Smooth muscle cell (in vitro differentiated cells): ENCODE results near the gene GIPC3. TPM values are rescaled to one million over a fixed set of nuclear protein-coding genes. Genes with fewer than 3 reads are reported as not detected.

ENCODE experiments used
- DNase-seq: peaks from one replicate; lab custom pipeline; 2025; ENCODE audit not compliant: unreplicated experiment; lab: John Stamatoyannopoulos, UW
- H2AFZ ChIP-seq: fragments of 200-600 bp; sonication (generic); 2 replicates; pipeline ENCODE4 v1.6.0; 2016; ENCODE audit warnings: antibody characterized with exemption, low read depth, mild to moderate bottlenecking
- H3F3A ChIP-seq: fragments of 200-600 bp; sonication (generic); 2 replicates; pipeline ENCODE4 v1.6.0; 2017; ENCODE audit warnings: antibody characterized with exemption, low read depth
- H3K27ac ChIP-seq: fragments of 200-600 bp; sonication (generic); 2 replicates; pipeline ENCODE4 v1.5.1; 2016; ENCODE audit warnings: low read depth, mild to moderate bottlenecking
- H3K27me3 ChIP-seq: fragments of 200-600 bp; sonication (generic); 2 replicates; pipeline ENCODE4 v1.6.1; 2016; ENCODE audit warnings: low read depth, mild to moderate bottlenecking
- H3K36me3 ChIP-seq: fragments of 200-600 bp; sonication (generic); 2 replicates; pipeline ENCODE4 v1.5.1; 2016; ENCODE audit warnings: low read depth
- H3K4me1 ChIP-seq: fragments of 200-600 bp; sonication (generic); 2 replicates; pipeline ENCODE4 v1.5.1; 2016; ENCODE audit warnings: low read depth
- H3K4me2 ChIP-seq: fragments of 200-600 bp; sonication (generic); 2 replicates; pipeline ENCODE4 v1.6.0; 2016; ENCODE audit warnings: mild to moderate bottlenecking
- H3K4me3 ChIP-seq: fragments of 200-600 bp; sonication (generic); 2 replicates; pipeline ENCODE4 v1.5.1; 2016; ENCODE audit warnings: mild to moderate bottlenecking
- H3K79me2 ChIP-seq: fragments of 200-600 bp; sonication (generic); 2 replicates; pipeline ENCODE4 v1.6.0; 2016; ENCODE audit warnings: low read depth, mild to moderate bottlenecking
- H3K9ac ChIP-seq: fragments of 200-600 bp; sonication (generic); 2 replicates; pipeline ENCODE4 v1.6.0; 2016; ENCODE audit warnings: low read depth
- H3K9me3 ChIP-seq: fragments of 200-600 bp; sonication (generic); replicated peaks from 2 replicates; pipeline ENCODE4 v1.5.1; 2016; ENCODE audit warnings: low read depth
- H4K20me1 ChIP-seq: fragments of 200-600 bp; sonication (generic); 2 replicates; pipeline ENCODE4 v1.6.0; 2016; ENCODE audit warnings: low read depth
- WGBS: methylation state at CpG from one replicate; pipeline ENCODE4 v1.1.7; 2016; ENCODE audit warnings: low lambda C conversion rate; 5-methylcytosine and 5-hydroxymethylcytosine counted together
- polyA plus RNA-seq: library from polyadenylated mRNA; unstranded; fragments of >200 nt; fragmentation: Nextera tagmentation; extraction: Ambion mirVana; gene quantifications from 2 replicates; pipeline ENCODE4 v1.2.1, GENCODE V29; 2016
- total RNA-seq: library from RNA; depleted of rRNA; stranded (reverse); fragments of >200 nt; gene quantifications from 2 replicates; pipeline ENCODE4 v1.2.3, GENCODE V29; 2014
- TF ChIP-seq, protein P1 (sequence below): fragments of 200-600 bp; sonication (generic); IDR thresholded peaks from 2 replicates; pipeline ENCODE4 v1.5.1; 2017; ENCODE audit warnings: borderline replicate concordance, mild to moderate bottlenecking, antibody characterized with exemption; ENCODE audit not compliant: insufficient read depth, poor library complexity, severe bottlenecking

GIPC3 gene
- total and polyA plus RNA-seq, 2 experiments from 2014 or later, result 0.13 to 0.96 TPM

GRCh38 chr19:3543150-3544057, 41.9 kb upstream of the GIPC3 start:
- Histone ChIP-seq H2AFZ (no peak overlapping the region), H3K27ac (no peak overlapping the region), H3K9me3 (no peaks in the 10 kb centered on the region), H3K9ac (no peak overlapping the region), H3K4me1 (no peaks in the 10 kb centered on the region), H3K27me3 (no peaks in the 10 kb centered on the region), H3K4me2 (no peak overlapping the region), H3K79me2 (no peaks in the 10 kb centered on the region), H3F3A (peaks cover 12% of the 10 kb centered on the region), H4K20me1 (peaks cover 38% of the 10 kb centered on the region), H3K4me3 (no peak overlapping the region), H3K36me3 (no peaks in the 10 kb centered on the region)
- WGBS, result 97% methylated on average over 39 of the region's 47 CpGs
- TF ChIP-seq, protein P1, sequence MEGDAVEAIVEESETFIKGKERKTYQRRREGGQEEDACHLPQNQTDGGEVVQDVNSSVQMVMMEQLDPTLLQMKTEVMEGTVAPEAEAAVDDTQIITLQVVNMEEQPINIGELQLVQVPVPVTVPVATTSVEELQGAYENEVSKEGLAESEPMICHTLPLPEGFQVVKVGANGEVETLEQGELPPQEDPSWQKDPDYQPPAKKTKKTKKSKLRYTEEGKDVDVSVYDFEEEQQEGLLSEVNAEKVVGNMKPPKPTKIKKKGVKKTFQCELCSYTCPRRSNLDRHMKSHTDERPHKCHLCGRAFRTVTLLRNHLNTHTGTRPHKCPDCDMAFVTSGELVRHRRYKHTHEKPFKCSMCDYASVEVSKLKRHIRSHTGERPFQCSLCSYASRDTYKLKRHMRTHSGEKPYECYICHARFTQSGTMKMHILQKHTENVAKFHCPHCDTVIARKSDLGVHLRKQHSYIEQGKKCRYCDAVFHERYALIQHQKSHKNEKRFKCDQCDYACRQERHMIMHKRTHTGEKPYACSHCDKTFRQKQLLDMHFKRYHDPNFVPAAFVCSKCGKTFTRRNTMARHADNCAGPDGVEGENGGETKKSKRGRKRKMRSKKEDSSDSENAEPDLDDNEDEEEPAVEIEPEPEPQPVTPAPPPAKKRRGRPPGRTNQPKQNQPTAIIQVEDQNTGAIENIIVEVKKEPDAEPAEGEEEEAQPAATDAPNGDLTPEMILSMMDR, result no peak
- no peak for DNase-seq

DNA sequence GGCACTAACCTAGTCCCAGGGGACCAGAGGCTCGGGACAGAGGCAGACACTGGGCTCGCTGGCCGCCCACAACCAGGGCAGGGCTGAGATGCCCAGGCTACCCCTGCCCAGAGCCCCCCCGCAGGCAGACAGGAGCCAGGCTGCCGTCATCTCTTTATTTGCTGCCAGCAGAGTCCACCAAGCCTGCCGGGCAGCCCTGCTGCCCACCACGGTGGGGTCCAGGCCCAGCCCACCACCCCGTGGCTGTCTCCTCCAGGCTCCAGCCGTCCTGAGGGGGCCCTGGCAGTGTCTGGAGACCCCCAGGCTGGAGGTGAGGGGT, 41.3 kb upstream of the GIPC3 start:
- H3F3A ChIP-seq, result peaks cover 12% of the 10 kb centered on the region
- H3K27me3 ChIP-seq, result no peaks in the 10 kb centered on the region
- no peak overlapping the region for H3K9ac ChIP-seq
- H2AFZ ChIP-seq, result no peak overlapping the region
- no peaks in the 10 kb centered on the region for H3K36me3 ChIP-seq
- no peak overlapping the region for H3K4me3 ChIP-seq
- TF ChIP-seq, protein P1, result no peak
- H3K27ac ChIP-seq, result no peak overlapping the region
- H4K20me1 ChIP-seq, result peaks cover 38% of the 10 kb centered on the region
- H3K79me2 ChIP-seq, result no peaks in the 10 kb centered on the region
- no peak for DNase-seq
- no peak overlapping the region for H3K4me2 ChIP-seq
- no peaks in the 10 kb centered on the region for H3K4me1 ChIP-seq
- 95% methylated on average over 9 of the region's 9 CpGs for WGBS
- H3K9me3 ChIP-seq, result no peaks in the 10 kb centered on the region

GRCh38 chr19:3544742-3545668, 40.3 kb upstream of the GIPC3 start:
- no peak overlapping the region for H3K27ac ChIP-seq
- DNase-seq, result peak; percentile 32
- H3K79me2 ChIP-seq, result no peaks in the 10 kb centered on the region
- no peak overlapping the region for H3K4me3 ChIP-seq
- H3K9ac ChIP-seq, result no peak overlapping the region
- no peak overlapping the region for H2AFZ ChIP-seq
- peaks cover 12% of the 10 kb centered on the region for H3F3A ChIP-seq
- H3K9me3 ChIP-seq, result no peaks in the 10 kb centered on the region
- no peaks in the 10 kb centered on the region for H3K4me1 ChIP-seq
- H3K27me3 ChIP-seq, result no peaks in the 10 kb centered on the region
- 78% methylated on average over 30 of the region's 30 CpGs for WGBS
- no peak overlapping the region for H3K4me2 ChIP-seq
- H4K20me1 ChIP-seq, result peaks cover 34% of the 10 kb centered on the region
- TF ChIP-seq, protein P1, result peak; percentile 95
- H3K36me3 ChIP-seq, result no peaks in the 10 kb centered on the region
